BJ (cell line): ENCODE data around the gene RNF181. TPM values are rescaled to one million over a fixed set of nuclear protein-coding genes. Genes with fewer than 3 reads are reported as not detected.

Experiments
- CTCF ChIA-PET: fragments of 350-600 bp; formaldehyde crosslinking; extraction: SDS; loops from one replicate; lab custom pipeline; 2021; ENCODE audit warnings: antibody characterized with exemption, inconsistent platforms; lab: Yijun Ruan, JAX
- POLR2A ChIA-PET: fragments of 300-600 bp; sonication (Branson Sonifier 250); formaldehyde crosslinking; extraction: SDS; loops from one replicate; lab custom pipeline; 2021; ENCODE audit warnings: antibody characterized with exemption; lab: Charles Lee
- DNase-seq: peaks from one replicate; pipeline ENCODE4 v3.0.0-alpha.2; 2011; ENCODE audit warnings: low read depth
- H3K27me3 ChIP-seq: 2 replicates; pipeline ENCODE4 v1.6.0; 2011; ENCODE audit warnings: low read length; ENCODE audit not compliant: control insufficient read depth, insufficient read depth
- H3K36me3 ChIP-seq: 2 replicates; pipeline ENCODE4 v1.5.1; 2011; ENCODE audit warnings: low read length; ENCODE audit not compliant: control insufficient read depth, insufficient read depth
- H3K4me3 ChIP-seq: 2 replicates; pipeline ENCODE4 v1.5.1; 2011; ENCODE audit warnings: low read depth, mild to moderate bottlenecking, control low read depth, low read length
- CTCF ChIP-seq: IDR thresholded peaks from 2 replicates; pipeline ENCODE4 v1.5.1; 2011; ENCODE audit warnings: low read depth, mild to moderate bottlenecking, control low read depth, inconsistent platforms, low read length, moderate library complexity; ENCODE audit not compliant: insufficient read depth
- polyA plus RNA-seq: library from polyadenylated mRNA; depleted of rRNA; stranded (reverse); fragments of >200 nt; gene quantifications from 2 replicates; pipeline ENCODE4 v1.2.3, GENCODE V29; 2011

The RNF181 gene
- polyA plus RNA-seq, 1 experiment: 376 TPM

- ChIA-PET CTCF (interaction anchor here (0.6 to 1.1 kb wide), 4 partner anchors 17 to 185 kb away, joined by 3 to 4 read pairs (median 4); no protein-coding TSS in a partner anchor), POLR2A (interaction anchor here (2.2 kb wide), 1 partner anchor 10 kb away, joined by 8 read pairs; the partner anchor contains the start of gene RNF181)
- no peak for DNase-seq
- TF ChIP-seq CTCF: no peak
- Histone ChIP-seq H3K27me3 (no peaks in the 10 kb centered on the region), H3K36me3 (peaks cover 9% of the 10 kb centered on the region), H3K4me3 (no peak overlapping the region)
Measured at GRCh38 chr2:85605406-85606115, 10.0 kb downstream of the RNF181 start.

GRCh38 chr2:85606116-85606455 lies 10.5 kb downstream of the RNF181 start:
- no peak for DNase-seq
- ChIA-PET CTCF (interaction anchor here (0.6 to 1.7 kb wide), 5 partner anchors 29 to 210 kb away, joined by 3 to 4 read pairs (median 3); no protein-coding TSS in a partner anchor), POLR2A (no interaction called here)
- Histone ChIP-seq H3K4me3 (no peak overlapping the region), H3K36me3 (peaks cover 9% of the 10 kb centered on the region; the same call in 1 of the 2 replicates), H3K27me3 (no peaks in the 10 kb centered on the region)
- no peak for TF ChIP-seq CTCF

GRCh38 chr2:85607268-85608215 lies 12.0 kb downstream of the RNF181 start:
- ChIA-PET POLR2A (interaction anchor here (0.7 kb wide), 1 partner anchor 50 kb away, joined by 3 read pairs; no protein-coding TSS in a partner anchor), CTCF (interaction anchor here (1.2 to 1.7 kb wide), 2 partner anchors 186 to 188 kb away, joined by 3 to 4 read pairs; no protein-coding TSS in a partner anchor)
- H3K4me3 ChIP-seq: no peak overlapping the region
- peaks cover 9% of the 10 kb centered on the region; the same call in 1 of the 2 replicates for H3K36me3 ChIP-seq
- no peaks in the 10 kb centered on the region for H3K27me3 ChIP-seq
- no peak for DNase-seq
- TF ChIP-seq CTCF: no peak

- ChIA-PET POLR2A (interaction anchor here (0.5 to 1.0 kb wide), 7 partner anchors 9 to 192 kb away, joined by 3 to 6 read pairs (median 5); partner anchors contain the start of genes SH2D6 and TMEM150A), CTCF (interaction anchor here (1.0 to 1.2 kb wide), 2 partner anchors 20 to 222 kb away, joined by 4 to 5 read pairs; no protein-coding TSS in a partner anchor)
- Histone ChIP-seq H3K4me3 (peak overlapping the region; percentile 96), H3K36me3 (peaks cover 9% of the 10 kb centered on the region; the same call in 1 of the 2 replicates), H3K27me3 (no peaks in the 10 kb centered on the region)
- DNase-seq: no peak
- no peak for TF ChIP-seq CTCF
Measured at GRCh38 chr2:85611217-85611704, 15.7 kb downstream of the RNF181 start.
